SIG-M5 treated with dmso at 0.1 percent for 504 hours (cell line): Measurements from ENCODE around the gene TCEANC.
"Not testable (repeated sequence)": the region's sequence is repeated elsewhere in the genome, so short reads cannot be mapped to it uniquely, and the experiment has no call there.

ENCODE experiments used
- DNase-seq: peaks from one replicate; lab custom pipeline; 2025; ENCODE audit not compliant: unreplicated experiment; lab: John Stamatoyannopoulos, UW

TCEANC gene, protein sequence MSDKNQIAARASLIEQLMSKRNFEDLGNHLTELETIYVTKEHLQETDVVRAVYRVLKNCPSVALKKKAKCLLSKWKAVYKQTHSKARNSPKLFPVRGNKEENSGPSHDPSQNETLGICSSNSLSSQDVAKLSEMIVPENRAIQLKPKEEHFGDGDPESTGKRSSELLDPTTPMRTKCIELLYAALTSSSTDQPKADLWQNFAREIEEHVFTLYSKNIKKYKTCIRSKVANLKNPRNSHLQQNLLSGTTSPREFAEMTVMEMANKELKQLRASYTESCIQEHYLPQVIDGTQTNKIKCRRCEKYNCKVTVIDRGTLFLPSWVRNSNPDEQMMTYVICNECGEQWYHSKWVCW

GRCh38 chrX:13652850-13653693 is at the start of gene TCEANC:
Gene TCEANC, plus strand, starts transcription at chrX:13653141. Its CDS starts 9,368 bp downstream, at chrX:13662509.
- DNase-seq: peak; percentile 91

- no peak for DNase-seq
Measured at GRCh38 chrX:13605611-13606010, 47.3 kb upstream of the TCEANC start.

- no peak for DNase-seq
Measured at GRCh38 chrX:13607331-13607995, 45.5 kb upstream of the TCEANC start.

DNA sequence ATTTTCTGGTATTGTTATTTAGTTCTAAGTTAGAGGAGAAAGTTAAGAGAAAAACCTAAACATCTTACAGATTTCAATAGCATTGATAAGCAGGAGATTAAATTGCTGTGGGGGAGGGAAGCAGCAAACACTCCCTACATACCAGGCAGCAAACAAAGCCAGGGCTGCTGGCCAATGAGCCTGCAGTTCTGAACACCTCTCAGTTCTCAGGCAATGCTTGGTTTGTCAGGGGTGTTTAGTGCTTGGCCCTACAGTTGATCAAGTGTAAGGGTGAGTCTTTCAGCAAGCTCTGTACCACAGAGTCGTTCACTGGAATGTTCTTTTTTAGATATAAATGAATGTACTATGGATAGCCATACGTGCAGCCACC is 45.0 kb upstream of the TCEANC start:
- DNase-seq: no peak

- DNase-seq: no peak
Measured at GRCh38 chrX:13614154-13614553, 38.8 kb upstream of the TCEANC start.

DNA sequence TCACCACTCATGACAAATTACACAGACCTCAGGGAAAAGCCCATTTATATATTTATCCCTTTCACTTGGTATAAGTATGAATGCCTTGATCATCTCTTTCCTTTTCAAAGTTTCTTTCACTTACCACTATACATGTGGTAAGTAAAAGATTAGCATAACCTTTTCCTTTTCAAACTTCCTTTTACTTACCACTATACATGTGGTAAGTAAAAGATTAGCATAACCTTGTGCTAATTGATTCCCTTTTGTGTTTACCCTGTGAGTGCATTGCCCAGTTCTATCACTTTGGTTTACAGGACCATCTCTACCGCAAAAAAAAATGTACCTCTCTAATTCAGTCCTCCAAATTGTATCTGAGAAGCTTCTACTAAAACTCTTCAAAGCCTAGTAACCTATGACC is 32.7 kb upstream of the TCEANC start:
- no peak for DNase-seq

DNA sequence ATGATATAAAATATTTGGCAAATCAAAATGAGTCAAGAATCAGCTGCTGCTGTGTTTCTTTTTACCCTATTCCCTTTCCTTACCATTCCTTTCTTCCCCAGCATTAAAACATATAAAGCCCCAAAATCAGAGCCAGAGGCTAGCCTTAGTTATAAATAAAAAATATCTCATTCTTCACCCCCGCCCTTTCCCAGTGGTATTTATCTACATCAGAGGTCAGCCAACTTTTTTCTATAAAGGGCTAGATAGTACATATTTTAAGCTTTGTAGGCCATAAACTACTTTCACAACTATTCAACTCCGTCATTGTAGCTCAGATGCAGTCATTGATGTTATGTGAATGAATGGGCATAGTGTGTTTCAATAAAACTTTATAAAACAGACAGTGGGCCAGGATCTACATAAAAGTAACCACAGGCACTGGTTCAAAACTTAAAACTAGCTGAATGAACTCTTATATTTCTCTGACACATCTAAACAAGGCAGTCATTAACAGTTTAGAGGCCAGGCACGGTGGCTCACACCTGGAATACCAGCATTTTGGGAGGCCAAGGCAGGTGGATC is 30.5 kb upstream of the TCEANC start:
- no peak for DNase-seq

GRCh38 chrX:13627306-13627705 is 25.6 kb upstream of the TCEANC start:
- DNase-seq: no peak

DNA sequence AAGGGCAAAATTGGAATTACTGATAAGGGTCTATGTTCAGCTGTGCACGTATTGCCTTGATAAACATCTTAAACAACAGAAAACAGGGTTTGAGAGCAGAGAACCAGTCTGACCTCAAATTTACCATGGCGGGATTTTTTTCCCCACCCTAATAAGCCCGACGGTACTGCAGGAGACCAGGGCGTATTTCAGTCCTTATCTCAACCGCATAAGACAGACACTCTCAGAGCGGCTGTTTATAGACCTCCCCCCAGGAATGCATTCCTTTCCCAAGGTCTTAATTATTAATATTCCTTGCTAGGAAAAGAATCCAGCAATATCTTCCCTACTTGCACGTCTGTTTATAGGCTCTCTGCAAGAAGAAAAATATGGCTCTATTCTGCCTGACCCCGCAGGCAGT is 15.7 kb upstream of the TCEANC start:
- not testable (repeated sequence) for DNase-seq

- no peak for DNase-seq
Measured at GRCh38 chrX:13638021-13638420, 14.9 kb upstream of the TCEANC start.

DNA sequence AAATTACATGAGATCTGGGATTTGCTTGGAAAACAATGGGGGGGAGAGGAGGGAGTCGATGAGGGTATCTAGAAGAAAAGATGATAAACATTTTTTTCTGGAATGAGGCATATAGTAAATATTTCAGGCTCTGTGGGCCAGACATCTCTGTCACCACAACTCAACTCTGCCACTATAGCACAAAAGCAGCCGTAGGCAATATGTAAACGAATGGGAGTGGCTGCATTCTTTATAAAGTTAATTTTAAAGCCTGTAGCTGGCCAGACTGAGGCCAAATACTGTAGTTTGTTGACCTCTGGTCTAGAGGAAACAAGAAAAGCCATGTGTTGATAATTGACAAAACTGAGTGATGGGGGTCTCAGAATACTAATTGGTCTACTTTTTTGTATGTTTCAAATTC is 14.1 kb upstream of the TCEANC start:
- DNase-seq: no peak

- DNase-seq: not testable (repeated sequence)
Measured at GRCh38 chrX:13641684-13642083, 11.3 kb upstream of the TCEANC start.

DNA sequence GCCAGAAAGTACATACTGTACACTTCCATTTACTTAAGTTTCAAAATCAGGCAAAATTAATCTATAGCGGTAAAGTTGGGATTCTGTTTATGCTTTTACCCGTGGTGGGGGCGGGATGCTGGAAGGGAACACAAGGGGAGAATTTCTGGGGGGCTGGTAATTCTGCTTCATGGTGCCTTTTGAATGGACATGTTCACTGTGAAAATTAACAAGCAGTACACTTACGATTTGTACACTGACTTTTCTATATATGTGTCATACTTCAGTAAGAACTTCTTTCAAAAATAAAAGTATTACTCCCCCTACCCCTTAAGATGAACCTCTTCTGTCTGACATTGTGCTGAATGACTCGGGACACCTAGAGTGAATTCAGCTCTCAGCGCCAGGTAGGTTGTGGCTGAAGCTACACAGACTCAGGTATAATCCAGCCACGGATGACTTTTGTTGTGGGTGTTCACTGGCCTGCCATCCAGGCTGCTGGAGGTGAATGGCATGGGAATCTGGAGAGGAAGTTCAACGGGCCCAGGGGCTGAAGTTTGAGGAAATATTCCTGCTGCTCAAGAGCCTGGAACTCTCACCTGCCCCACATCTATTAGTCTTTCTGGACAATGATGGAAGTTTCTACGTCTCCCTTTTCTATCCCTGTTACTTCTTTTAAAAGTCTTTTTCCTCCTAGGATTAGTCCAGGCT is 7.3 kb upstream of the TCEANC start:
- DNase-seq: no peak

DNA sequence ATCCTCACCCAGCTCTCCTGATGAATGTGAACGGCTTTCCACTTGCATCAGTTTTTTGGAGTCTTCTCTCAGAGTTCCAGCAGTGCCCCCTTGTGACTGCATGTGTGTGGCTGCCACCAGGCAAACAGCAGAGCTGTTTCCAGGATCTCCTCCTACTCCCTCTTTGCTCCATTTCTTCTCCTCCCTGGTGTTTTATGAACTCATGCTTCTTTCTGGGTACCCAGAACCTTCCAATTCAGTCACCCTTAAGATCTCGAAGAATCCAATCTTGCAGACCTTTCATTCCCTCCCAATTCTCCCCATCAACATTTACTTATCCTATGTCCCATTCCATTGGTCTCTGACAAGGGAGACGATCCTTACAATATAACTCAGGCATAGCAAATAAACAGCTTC is 6.8 kb upstream of the TCEANC start:
- DNase-seq: peak; percentile 47

DNA sequence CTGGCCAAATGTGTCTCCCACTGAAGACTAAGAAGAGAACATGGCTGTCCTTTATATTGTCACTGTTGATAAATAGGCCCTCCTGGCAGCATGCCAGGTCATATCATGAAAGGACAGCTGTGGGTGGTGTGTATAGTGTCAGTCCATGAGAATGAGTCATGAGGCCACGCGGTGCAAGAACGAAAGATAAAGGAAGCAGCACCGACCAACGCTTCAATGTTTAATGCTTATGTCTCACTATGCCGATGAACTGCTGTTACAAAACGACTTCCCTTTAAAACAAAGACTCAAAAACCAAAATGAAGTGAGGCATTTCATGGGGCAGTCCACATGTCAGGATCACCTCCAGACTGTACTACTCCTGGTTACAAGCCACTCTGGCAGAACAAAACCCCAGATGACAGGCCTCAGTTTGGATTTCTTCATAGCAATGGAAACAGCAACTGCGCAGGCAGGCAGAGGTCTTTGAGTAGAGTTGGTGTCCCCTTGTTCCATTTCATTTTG is 5.2 kb upstream of the TCEANC start:
- DNase-seq: peak; percentile 83

GRCh38 chrX:13648336-13648735 is 4.6 kb upstream of the TCEANC start:
- not testable (repeated sequence) for DNase-seq

DNA sequence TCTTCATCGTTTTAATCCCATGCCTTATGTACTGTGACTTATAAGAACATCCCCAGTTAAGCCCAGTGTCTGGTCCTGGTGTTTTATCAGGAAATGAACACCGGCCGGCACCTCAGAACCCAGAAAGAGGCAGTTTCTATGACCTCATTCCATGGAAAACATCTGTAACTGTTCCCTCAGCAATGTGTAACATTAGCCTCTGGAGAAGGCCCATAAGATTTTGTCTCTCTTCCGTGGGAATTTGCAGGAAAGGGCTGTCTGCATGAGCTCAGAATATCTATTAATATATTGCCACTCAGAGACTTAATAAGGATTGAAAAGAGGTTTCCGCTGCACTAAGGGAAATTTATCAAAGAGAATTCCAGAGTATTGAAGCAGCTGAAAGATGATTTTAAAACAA is 3.1 kb upstream of the TCEANC start:
- DNase-seq: no peak

- no peak for DNase-seq
Measured at GRCh38 chrX:13650318-13650717, 2.6 kb upstream of the TCEANC start.

GRCh38 chrX:13651150-13651549 is 1.8 kb upstream of the TCEANC start:
- no peak for DNase-seq

DNA sequence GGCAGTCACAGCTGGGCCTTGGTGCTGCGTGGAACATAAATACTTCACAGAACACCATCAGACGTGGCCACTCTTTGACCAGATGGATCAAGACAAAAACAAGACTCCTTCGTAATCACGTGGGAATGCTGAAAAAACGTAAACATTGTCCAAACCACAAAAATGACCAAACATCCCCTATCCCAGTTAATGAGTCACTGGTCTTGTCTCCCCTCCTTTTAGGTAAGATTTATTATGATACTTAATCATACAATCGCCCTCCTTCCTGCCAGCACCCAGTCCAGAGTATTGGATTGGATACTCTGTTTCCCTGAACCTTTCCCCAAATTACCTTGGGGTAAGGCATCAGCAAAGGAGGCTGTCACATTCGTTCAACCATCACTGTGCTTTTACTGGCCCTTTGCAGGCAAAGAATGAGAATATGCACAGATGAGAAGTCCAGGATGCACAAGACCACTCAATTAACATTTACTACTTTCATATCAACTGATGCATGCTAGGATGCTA is 601 bp upstream of the TCEANC start:
- DNase-seq: no peak
